Activated CD4-positive, alpha-beta T cell treated with anti-CD3 and anti-CD28 coated beads, Interleukin-2, amount 50 U/mL, for 48 hours (primary cell): ENCODE data around the gene DYNLT1.
A peak's percentile ranks its signal among the peaks of the same experiment; 100 is the strongest.
"Not testable (repeated sequence)": the region's sequence is repeated elsewhere in the genome, so short reads cannot be mapped to it uniquely, and the experiment has no call there.

Source experiments
- DNase-seq, 2 experiments: peaks; one replicate each; pipeline ENCODE4 v3.0.0-alpha.2; 2020

DYNLT1 gene

GRCh38 chr6:158662954-158663624 is 18.5 kb upstream of the DYNLT1 start:
- no peak for DNase-seq

GRCh38 chr6:158662607-158662953 is 18.0 kb upstream of the DYNLT1 start:
- no peak for DNase-seq

GRCh38 chr6:158661156-158661685 is 16.7 kb upstream of the DYNLT1 start:
- no peak for DNase-seq

- DNase-seq: peak in 1 of 2 experiments; percentile 34
These were observed 15.8 kb upstream of the DYNLT1 start for GRCh38 chr6:158660333-158660754.

GRCh38 chr6:158656986-158657385 is 12.4 kb upstream of the DYNLT1 start:
- DNase-seq: not testable (repeated sequence)

- DNase-seq: no peak
These were observed 11.3 kb upstream of the DYNLT1 start for GRCh38 chr6:158655569-158656450.

- no peak for DNase-seq
These were observed 10.5 kb upstream of the DYNLT1 start for GRCh38 chr6:158654960-158655489.

GRCh38 chr6:158654498-158654897 is 10.0 kb upstream of the DYNLT1 start:
- DNase-seq: no peak

GRCh38 chr6:158653577-158654354 is 9.2 kb upstream of the DYNLT1 start:
- peak; percentile 83 to 89 for DNase-seq

- not testable (repeated sequence) for DNase-seq
These were observed 7.6 kb upstream of the DYNLT1 start for GRCh38 chr6:158651981-158652737.

GRCh38 chr6:158649289-158650143 is 5.0 kb upstream of the DYNLT1 start, which contains the start of gene SYTL3:
Gene SYTL3 (plus strand): TSS chr6:158650054. CDS start chr6:158663269, 13,215 bp downstream.
- peak; percentile 85 to 91 for DNase-seq

- peak in 1 of 2 experiments; percentile 48 for DNase-seq
These were observed 4.2 kb upstream of the DYNLT1 start for GRCh38 chr6:158648682-158649131.

GRCh38 chr6:158647501-158647900 is 3.0 kb upstream of the DYNLT1 start:
- DNase-seq: peak in 1 of 2 experiments; percentile 3

- DNase-seq: no peak
These were observed 1.7 kb upstream of the DYNLT1 start for GRCh38 chr6:158646023-158646910.

- peak in 1 of 2 experiments; percentile 43 for DNase-seq
These were observed 800 bp upstream of the DYNLT1 start for GRCh38 chr6:158645064-158646022.

- no peak for DNase-seq
These were observed 710 bp downstream of the DYNLT1 start for GRCh38 chr6:158643836-158644230.

GRCh38 chr6:158642097-158642601 is 2.4 kb downstream of the DYNLT1 start:
- peak in 1 of 2 experiments; percentile 3 for DNase-seq

GRCh38 chr6:158640519-158640918 is 4.0 kb downstream of the DYNLT1 start:
- DNase-seq: peak in 1 of 2 experiments; percentile 16
